H1 (cell line): Measurements from ENCODE around the gene C17orf107. TPM values are rescaled to one million over a fixed set of nuclear protein-coding genes. Genes with fewer than 3 reads are reported as not detected.

Experiments used
- CTBP2 ChIP-seq: IDR thresholded peaks from 2 replicates; pipeline ENCODE4 v1.7.0; 2011; ENCODE audit warnings: borderline replicate concordance, mild to moderate bottlenecking, moderate library complexity, mixed read lengths, low read length; ENCODE audit not compliant: insufficient read depth, insufficient read length
- polyA plus RNA-seq, 7 experiments: library from polyadenylated mRNA; depleted of rRNA in 3 of 7; stranded (reverse) in 5 of 7; unstranded in 2 of 7; fragments of >200 nt in 5 of 7; fragments of 200-250 nt in 2 of 7; gene quantifications; 1 replicate in 5 of 7; 2 replicates in 1 of 7; 4 replicates in 1 of 7; pipeline versions ENCODE4 v1.2.1 to v1.2.3, GENCODE V29; 2011 to 2013; ENCODE audit warnings: missing spikeins in 2 of 7, mixed read lengths in 2 of 7
- total RNA-seq: library from RNA; stranded (reverse); fragmentation: NEBNext Ultra II Directional; extraction: Animal tissue kit (Norgen Biotek cat#: 25700); gene quantifications from 2 replicates; pipeline ENCODE4 v1.2.1, GENCODE V29; 2021

The C17orf107 gene
- total and polyA plus RNA-seq, 2 of the 8 experiments (the other 6 are each of a cell fraction or from before 2014, with no cell fraction given) = 0.39 to 0.45 TPM

GRCh38 chr17:4933646-4934045, 34.3 kb downstream of the C17orf107 start (continued):
- TF ChIP-seq CTBP2 = no peak
- TF ChIP-seq, all 59 proteins: peak for 0
